Measurements from ENCODE around the gene SIVA1.

- TF ChIP-seq, protein P1, sequence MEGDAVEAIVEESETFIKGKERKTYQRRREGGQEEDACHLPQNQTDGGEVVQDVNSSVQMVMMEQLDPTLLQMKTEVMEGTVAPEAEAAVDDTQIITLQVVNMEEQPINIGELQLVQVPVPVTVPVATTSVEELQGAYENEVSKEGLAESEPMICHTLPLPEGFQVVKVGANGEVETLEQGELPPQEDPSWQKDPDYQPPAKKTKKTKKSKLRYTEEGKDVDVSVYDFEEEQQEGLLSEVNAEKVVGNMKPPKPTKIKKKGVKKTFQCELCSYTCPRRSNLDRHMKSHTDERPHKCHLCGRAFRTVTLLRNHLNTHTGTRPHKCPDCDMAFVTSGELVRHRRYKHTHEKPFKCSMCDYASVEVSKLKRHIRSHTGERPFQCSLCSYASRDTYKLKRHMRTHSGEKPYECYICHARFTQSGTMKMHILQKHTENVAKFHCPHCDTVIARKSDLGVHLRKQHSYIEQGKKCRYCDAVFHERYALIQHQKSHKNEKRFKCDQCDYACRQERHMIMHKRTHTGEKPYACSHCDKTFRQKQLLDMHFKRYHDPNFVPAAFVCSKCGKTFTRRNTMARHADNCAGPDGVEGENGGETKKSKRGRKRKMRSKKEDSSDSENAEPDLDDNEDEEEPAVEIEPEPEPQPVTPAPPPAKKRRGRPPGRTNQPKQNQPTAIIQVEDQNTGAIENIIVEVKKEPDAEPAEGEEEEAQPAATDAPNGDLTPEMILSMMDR (IDR thresholded peaks at IDR 0.05) = no peak
- TF ChIP-seq POLR2A (IDR thresholded peaks at IDR 0.05) = peak in 1 of 3 donors; percentile 30
These were observed 52.4 kb downstream of the SIVA1 start for GRCh38 chr14:104805326-104805678.
